Mesodermal cell (in vitro differentiated cells): Measurements from ENCODE around the gene RGPD8. TPM values are rescaled to one million over a fixed set of nuclear protein-coding genes. Genes with fewer than 3 reads are reported as not detected.
"Not testable (repeated sequence)": the region's sequence is repeated elsewhere in the genome, so short reads cannot be mapped to it uniquely, and the experiment has no call there.

ENCODE experiments used
- H3K27ac ChIP-seq: 2 replicates; pipeline ENCODE4 v1.7.0; 2013; ENCODE audit warnings: mild to moderate bottlenecking, low read depth, low read length, moderate library complexity; ENCODE audit not compliant: severe bottlenecking
- H3K36me3 ChIP-seq: 2 replicates; pipeline ENCODE4 v1.7.1; 2013; ENCODE audit warnings: mild to moderate bottlenecking, low read length, moderate library complexity; ENCODE audit not compliant: control insufficient read depth, insufficient read depth
- H3K4me1 ChIP-seq: one replicate; pipeline ENCODE4 v1.7.1; 2013; ENCODE audit warnings: mild to moderate bottlenecking, low read length; ENCODE audit not compliant: insufficient read depth, control insufficient read depth, poor library complexity, severe bottlenecking
- H3K4me3 ChIP-seq: 2 replicates; pipeline ENCODE4 v1.7.0; 2013; ENCODE audit warnings: low read length, control low read depth, mild to moderate bottlenecking; ENCODE audit not compliant: insufficient read depth, poor library complexity, severe bottlenecking; ENCODE audit errors: extremely low read depth
- H3K9me3 ChIP-seq: 2 replicates; pipeline ENCODE4 v1.7.1; 2013; ENCODE audit warnings: mild to moderate bottlenecking, low read length, moderate library complexity; ENCODE audit not compliant: control insufficient read depth
- WGBS, 2 experiments: methylation state at CpG; one replicate each; pipeline ENCODE4 v1.1.5; 2013; ENCODE audit warnings: missing lambda C conversion rate in 2 of 2; ENCODE audit not compliant: insufficient coverage in 2 of 2; 5-methylcytosine and 5-hydroxymethylcytosine counted together
- polyA plus RNA-seq, 2 experiments: library from polyadenylated mRNA; stranded (reverse); fragments of 50-300 nt; gene quantifications; one replicate each; pipeline ENCODE4 v1.2.3, GENCODE V29; 2013

RGPD8 gene
- polyA plus RNA-seq (2013, experiment 1 of 2) = 13.3 TPM
- polyA plus RNA-seq (2013, experiment 2 of 2) = 12.2 TPM

- not testable (repeated sequence) for H3K36me3 ChIP-seq, H3K27ac ChIP-seq, H3K9me3 ChIP-seq, H3K4me1 ChIP-seq
- peak within 1 kb of the TSS; percentile 43 for H3K4me3 ChIP-seq
- no CpG with 5 or more reads among the region's 26 CpGs for WGBS, 2 experiments
These were observed at the start of gene RGPD8 for GRCh38 chr2:112433480-112433879. Gene RGPD8, minus strand, starts transcription at chr2:112433645. Its CDS starts 192 bp downstream, at chr2:112433453.

GRCh38 chr2:112483042-112483473 is 49.6 kb upstream of the RGPD8 start:
- Histone ChIP-seq H3K9me3 (no peaks in the 10 kb centered on the region), H3K36me3 (peaks cover 45% of the 10 kb centered on the region), H3K27ac (peak overlapping the region; percentile 78), H3K4me1 (no peaks in the 10 kb centered on the region), H3K4me3 (peak overlapping the region; percentile 86)
- WGBS, 2 experiments = 4 to 14% methylated on average over 1 to 8 of the region's 10 CpGs

- 0% methylated on average over 54 to 73 of the region's 77 CpGs for WGBS, 2 experiments
These were observed 49.0 kb upstream of the RGPD8 start for GRCh38 chr2:112482309-112483041.

DNA sequence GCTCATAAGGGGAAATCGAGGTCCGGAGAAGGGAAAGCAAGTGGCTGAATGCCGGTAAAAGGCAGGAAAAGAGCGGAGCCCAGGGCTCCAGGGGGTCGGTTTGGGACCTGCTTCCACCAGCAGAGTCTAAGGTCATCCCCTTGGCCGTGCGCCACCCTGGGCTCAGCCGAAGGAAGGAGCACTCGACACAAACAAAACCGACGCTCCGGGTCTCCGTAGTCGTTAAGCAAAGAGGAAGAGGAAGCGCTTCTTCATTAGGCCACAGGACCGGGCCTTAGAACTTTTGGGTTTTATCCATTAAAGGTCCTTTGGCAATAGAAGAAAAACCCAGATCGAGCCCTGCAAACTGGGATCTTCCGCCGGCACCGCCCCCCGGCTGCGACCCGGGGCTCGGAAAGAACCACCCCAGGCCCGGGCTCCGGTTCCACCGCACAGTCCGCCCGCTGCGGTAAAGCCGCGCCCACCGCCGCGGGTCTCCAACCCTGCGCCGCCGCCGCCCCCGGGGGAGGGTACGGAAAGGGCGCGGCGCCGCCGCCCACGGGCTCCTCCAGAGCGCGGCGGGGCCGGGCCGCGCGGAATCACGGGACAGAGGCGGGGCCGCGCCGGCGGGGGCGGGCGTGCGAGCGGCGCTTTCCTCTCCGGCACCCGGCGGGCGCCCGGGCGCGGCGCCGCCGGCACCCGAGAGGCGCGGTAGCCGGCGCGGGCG is 48.2 kb upstream of the RGPD8 start, which contains the start of gene TTL:
TSS of gene TTL (plus strand) at position 629 of the 706 bp plus-strand sequence. CDS start 189 bp downstream, outside the sequence.
- 0% methylated on average over 34 to 48 of the region's 82 CpGs for WGBS, 2 experiments
- Histone ChIP-seq H3K4me3 (peak within 1 kb of the TSS; percentile 86), H3K36me3 (peaks cover 32% of the 10 kb centered on the region), H3K27ac (peak within 1 kb of the TSS; percentile 78), H3K9me3 (no peaks in the 10 kb centered on the region), H3K4me1 (no peaks in the 10 kb centered on the region)

More at GRCh38 chr2:112482309-112483041, 49.0 kb upstream of the RGPD8 start:
- Histone ChIP-seq H3K4me3 (peak overlapping the region; percentile 86), H3K4me1 (no peaks in the 10 kb centered on the region), H3K9me3 (no peaks in the 10 kb centered on the region), H3K36me3 (peaks cover 39% of the 10 kb centered on the region), H3K27ac (peak overlapping the region; percentile 78)

DNA sequence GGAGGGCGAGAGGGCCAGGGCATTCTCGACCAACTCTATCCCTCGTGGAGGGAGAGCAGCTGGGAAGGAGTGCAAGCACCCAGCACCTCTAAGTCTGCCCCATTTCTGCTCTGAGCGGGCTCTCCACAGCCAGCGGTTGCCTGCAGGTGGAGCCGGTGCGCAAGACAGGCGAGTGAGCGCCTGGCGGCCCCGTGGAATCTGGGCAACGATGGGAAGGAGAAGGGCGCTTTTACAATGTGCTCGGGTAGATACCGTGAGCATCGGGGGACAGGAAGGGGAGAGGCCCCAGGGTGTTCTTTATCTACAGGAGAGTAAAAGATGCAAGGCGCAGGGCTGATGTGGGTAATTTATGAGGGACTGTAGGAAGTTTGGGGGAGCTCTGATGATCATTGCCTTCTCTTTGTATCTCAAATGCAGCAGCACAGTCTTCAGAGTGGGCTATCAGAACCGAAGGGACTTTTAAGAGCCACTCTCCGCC is 47.6 kb upstream of the RGPD8 start:
- Histone ChIP-seq H3K4me1 (no peaks in the 10 kb centered on the region), H3K36me3 (peaks cover 26% of the 10 kb centered on the region), H3K27ac (peak overlapping the region; percentile 67), H3K9me3 (no peaks in the 10 kb centered on the region), H3K4me3 (peak overlapping the region; percentile 64)
- 2 to 3% methylated on average over 16 to 19 of the region's 19 CpGs for WGBS, 2 experiments

DNA sequence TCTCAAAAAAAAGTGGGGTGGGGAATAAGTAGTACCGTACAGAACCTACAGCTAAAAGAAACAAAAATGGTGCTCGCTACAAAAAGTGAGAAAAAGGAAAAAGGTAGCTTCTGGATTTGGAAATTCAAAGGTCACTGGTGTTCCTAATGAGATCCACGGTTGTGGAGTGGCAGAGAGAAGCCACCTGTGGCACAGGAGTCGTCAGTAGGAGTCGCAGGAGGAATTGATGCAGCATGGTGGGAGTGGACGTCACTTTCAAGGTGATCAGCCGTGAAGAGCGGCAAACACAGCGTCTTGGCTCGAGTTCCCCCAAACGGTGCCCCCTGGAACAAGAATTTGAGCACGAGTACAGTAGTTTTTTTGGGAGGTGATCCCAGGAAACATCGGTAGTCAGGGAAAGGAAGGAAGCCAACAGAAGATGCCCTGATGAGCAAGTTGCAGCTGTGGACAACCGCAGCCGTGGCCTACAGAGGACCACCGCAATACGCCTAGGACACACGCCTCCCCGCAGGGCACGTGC is 47.1 kb upstream of the RGPD8 start:
- H3K4me1 ChIP-seq = no peaks in the 10 kb centered on the region
- peak overlapping the region; percentile 64 for H3K4me3 ChIP-seq
- H3K36me3 ChIP-seq = peaks cover 21% of the 10 kb centered on the region
- no peaks in the 10 kb centered on the region for H3K9me3 ChIP-seq
- no peak overlapping the region for H3K27ac ChIP-seq
- 44 to 49% methylated on average over 20 of the region's 20 CpGs for WGBS, 2 experiments

DNA sequence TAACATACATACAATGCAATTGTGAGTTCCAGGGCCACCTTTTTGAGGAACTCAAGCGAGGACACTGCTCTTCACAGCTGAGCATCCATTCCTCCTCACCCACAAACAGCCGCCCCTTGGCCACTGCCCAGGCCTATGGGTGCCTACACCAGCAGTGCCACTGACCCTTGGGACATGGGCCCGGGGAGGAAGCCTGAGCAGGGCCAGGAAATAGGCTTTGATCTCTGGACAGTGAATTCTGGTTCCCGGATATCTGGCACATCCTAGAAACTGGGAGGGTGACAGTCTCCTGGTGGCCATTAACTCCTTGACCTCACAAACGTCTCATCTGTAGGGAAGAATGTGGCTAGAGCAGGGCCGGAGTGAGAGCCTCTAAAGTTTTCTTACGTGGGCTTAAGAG is 43.0 kb upstream of the RGPD8 start:
- Histone ChIP-seq H3K4me3 (no peak overlapping the region), H3K27ac (no peak overlapping the region), H3K9me3 (no peaks in the 10 kb centered on the region), H3K36me3 (no peaks in the 10 kb centered on the region), H3K4me1 (no peaks in the 10 kb centered on the region)
- 92 to 95% methylated on average over 4 to 6 of the region's 7 CpGs for WGBS, 2 experiments

DNA sequence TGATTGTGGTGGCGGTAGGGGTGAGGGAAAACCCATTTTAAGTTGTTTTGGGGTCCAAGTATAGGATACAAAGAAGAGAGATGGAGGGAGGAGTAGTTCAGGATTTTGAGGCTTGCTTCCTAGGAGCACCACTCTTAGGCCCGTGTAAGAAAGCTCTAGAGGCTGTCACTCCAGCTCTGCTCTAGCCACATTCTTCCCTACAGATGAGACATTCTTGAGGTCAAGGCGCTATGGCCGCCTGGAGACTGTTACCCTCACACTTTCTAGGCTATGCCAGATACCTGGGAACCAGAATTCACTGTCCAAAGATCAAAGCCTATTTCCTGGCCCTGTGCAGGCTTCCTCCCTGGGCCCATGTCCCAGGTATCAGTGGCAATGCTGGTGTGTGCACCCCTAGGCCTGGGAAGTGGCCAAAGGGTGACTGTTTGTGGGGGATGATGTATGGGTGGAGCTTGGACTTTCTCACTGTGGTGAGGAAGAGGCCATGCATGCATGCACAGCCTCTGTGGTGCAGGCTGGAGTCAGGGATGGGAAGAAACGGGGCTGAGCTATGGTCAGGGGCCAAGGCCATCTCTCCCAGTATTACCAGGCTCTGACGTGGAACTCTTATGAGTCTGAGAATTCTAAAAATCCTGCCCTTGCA is 41.5 kb upstream of the RGPD8 start:
- Histone ChIP-seq H3K4me3 (no peak overlapping the region), H3K27ac (no peak overlapping the region), H3K4me1 (no peaks in the 10 kb centered on the region), H3K9me3 (no peaks in the 10 kb centered on the region), H3K36me3 (no peaks in the 10 kb centered on the region)
- WGBS, 2 experiments = 84 to 86% methylated on average over 5 of the region's 6 CpGs

- no peak overlapping the region for H3K4me3 ChIP-seq
- no peaks in the 10 kb centered on the region for H3K4me1 ChIP-seq
- H3K9me3 ChIP-seq = peaks cover 10% of the 10 kb centered on the region
- H3K27ac ChIP-seq = no peak overlapping the region
- 88 to 91% methylated on average over 3 to 4 of the region's 6 CpGs for WGBS, 2 experiments
- H3K36me3 ChIP-seq = no peaks in the 10 kb centered on the region
These were observed 39.3 kb upstream of the RGPD8 start for GRCh38 chr2:112472547-112473263.

GRCh38 chr2:112465382-112465781 is 31.9 kb upstream of the RGPD8 start:
- Histone ChIP-seq H3K9me3 (peaks cover 10% of the 10 kb centered on the region), H3K4me3 (no peak overlapping the region), H3K36me3 (no peaks in the 10 kb centered on the region), H3K27ac (no peak overlapping the region), H3K4me1 (no peaks in the 10 kb centered on the region)
- no CpG with 5 or more reads among the region's 3 CpGs for WGBS, 2 experiments
